Immature natural killer cell (primary cell): ENCODE measurements around the gene PBRM1. TPM values are rescaled to one million over a fixed set of nuclear protein-coding genes. Genes with fewer than 3 reads are reported as not detected.

Experiments
- DNase-seq, 3 donors: peaks; one replicate each; pipeline ENCODE4 v3.0.0; 2022; ENCODE audit warnings: mixed read lengths in 1 of 3
- H3K27ac Mint-ChIP-seq, 6 donors: one replicate each; pipeline ENCODE4 v1.8.0; 2020; ENCODE audit warnings: mixed read lengths in 6 of 6, mild to moderate bottlenecking in 5 of 6, inconsistent platforms in 4 of 6, moderate library complexity in 3 of 6
- H3K27me3 Mint-ChIP-seq, 3 donors: one replicate each; pipeline ENCODE4 v1.8.0; 2020 to 2021; ENCODE audit warnings: low read depth in 3 of 3, mild to moderate bottlenecking in 3 of 3, mixed read lengths in 3 of 3, moderate library complexity in 3 of 3, inconsistent platforms in 1 of 3
- H3K36me3 Mint-ChIP-seq, 3 donors: one replicate each; pipeline ENCODE4 v1.8.0; 2020; ENCODE audit warnings: mixed read lengths in 3 of 3, inconsistent platforms in 2 of 3, mild to moderate bottlenecking in 2 of 3
- H3K4me1 Mint-ChIP-seq, 2 donors: one replicate each; pipeline ENCODE4 v1.8.0; 2020; ENCODE audit warnings: inconsistent platforms in 2 of 2, mild to moderate bottlenecking in 2 of 2, mixed read lengths in 2 of 2, moderate library complexity in 1 of 2
- H3K4me3 Mint-ChIP-seq, 5 donors: one replicate each; pipeline ENCODE4 v1.8.0; 2020; ENCODE audit warnings: mild to moderate bottlenecking in 5 of 5, mixed read lengths in 5 of 5, inconsistent platforms in 3 of 5, moderate library complexity in 3 of 5
- H3K9me3 Mint-ChIP-seq, 6 donors: one replicate each; pipeline ENCODE4 v1.8.0; 2020; ENCODE audit warnings: mild to moderate bottlenecking in 6 of 6, mixed read lengths in 6 of 6, inconsistent platforms in 4 of 6, moderate library complexity in 3 of 6
- polyA plus RNA-seq, 3 donors: library from polyadenylated mRNA; unstranded; fragments of 300-500 nt; fragmentation: Illumina TruSeq; gene quantifications; one replicate each; pipeline ENCODE4 v1.2.3, GENCODE V29; 2021

PBRM1 gene
- polyA plus RNA-seq, 3 donors from 2014 or later, result 52.4 to 116 (median 66.4) TPM

DNA sequence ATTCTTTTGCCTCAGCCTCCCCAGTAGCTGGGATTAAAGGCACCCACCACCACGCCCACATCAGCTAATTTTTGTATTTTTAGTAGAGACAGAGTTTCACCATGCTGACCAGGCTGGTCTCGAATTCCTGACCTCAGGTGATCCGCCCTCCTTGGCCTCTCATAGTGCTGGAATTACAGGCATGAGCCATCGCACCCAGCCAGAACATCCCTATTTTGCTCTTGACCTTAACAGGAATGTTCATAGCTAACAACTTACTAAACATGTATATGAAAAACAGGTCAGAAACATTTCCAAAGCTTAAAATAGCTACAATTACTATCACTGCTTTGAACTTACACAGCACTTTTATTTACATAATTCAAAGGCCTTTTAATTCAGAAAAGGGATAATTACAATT is 115.6 kb downstream of the PBRM1 start:
- H3K9me3 Mint-ChIP-seq, result no peaks in the 10 kb centered on the region
- peaks cover 7 to 28% (median 8%) of the 10 kb centered on the region in 3 donors for H3K36me3 Mint-ChIP-seq
- no peaks in the 10 kb centered on the region for H3K4me1 Mint-ChIP-seq
- H3K27me3 Mint-ChIP-seq, result no peaks in the 10 kb centered on the region
- no peak overlapping the region for H3K4me3 Mint-ChIP-seq
- H3K27ac Mint-ChIP-seq, result peak overlapping the region in 1 of 6 donors; percentile 14
- DNase-seq, result no peak

DNA sequence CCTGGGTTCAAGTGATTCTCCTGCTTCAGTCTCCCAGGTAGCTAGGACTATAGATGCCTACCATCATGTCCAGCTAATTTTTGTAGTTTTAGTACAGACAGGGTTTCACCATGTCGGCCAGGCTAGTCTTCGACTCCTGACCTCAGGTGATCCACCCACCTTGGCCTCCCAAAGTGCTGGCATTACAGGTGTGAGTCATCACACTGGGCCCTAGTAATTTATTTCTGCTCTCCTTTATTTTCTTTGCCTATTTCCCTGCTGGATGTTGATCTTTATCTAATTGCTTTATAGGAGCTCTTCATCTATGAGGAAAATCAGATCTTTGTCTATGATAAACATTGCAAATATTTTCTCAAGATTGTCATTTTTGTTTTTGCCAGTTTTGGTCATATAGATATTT is 117.6 kb downstream of the PBRM1 start:
- no peak for DNase-seq
- peaks cover 5 to 22% (median 6%) of the 10 kb centered on the region in 3 donors for H3K36me3 Mint-ChIP-seq
- H3K4me3 Mint-ChIP-seq, result no peak overlapping the region
- H3K4me1 Mint-ChIP-seq, result no peaks in the 10 kb centered on the region
- H3K27me3 Mint-ChIP-seq, result no peaks in the 10 kb centered on the region
- no peaks in the 10 kb centered on the region for H3K9me3 Mint-ChIP-seq
- peak overlapping the region in 2 of 6 donors; percentile 13 to 57 for H3K27ac Mint-ChIP-seq

GRCh38 chr3:52563984-52564383 is 121.7 kb downstream of the PBRM1 start:
- H3K4me1 Mint-ChIP-seq, result no peaks in the 10 kb centered on the region
- no peaks in the 10 kb centered on the region for H3K9me3 Mint-ChIP-seq
- H3K36me3 Mint-ChIP-seq, result peaks cover 20 to 42% (median 24%) of the 10 kb centered on the region in 3 donors
- H3K27me3 Mint-ChIP-seq, result no peaks in the 10 kb centered on the region
- DNase-seq, result no peak
- H3K4me3 Mint-ChIP-seq, result no peak overlapping the region
- H3K27ac Mint-ChIP-seq, result no peak overlapping the region

DNA sequence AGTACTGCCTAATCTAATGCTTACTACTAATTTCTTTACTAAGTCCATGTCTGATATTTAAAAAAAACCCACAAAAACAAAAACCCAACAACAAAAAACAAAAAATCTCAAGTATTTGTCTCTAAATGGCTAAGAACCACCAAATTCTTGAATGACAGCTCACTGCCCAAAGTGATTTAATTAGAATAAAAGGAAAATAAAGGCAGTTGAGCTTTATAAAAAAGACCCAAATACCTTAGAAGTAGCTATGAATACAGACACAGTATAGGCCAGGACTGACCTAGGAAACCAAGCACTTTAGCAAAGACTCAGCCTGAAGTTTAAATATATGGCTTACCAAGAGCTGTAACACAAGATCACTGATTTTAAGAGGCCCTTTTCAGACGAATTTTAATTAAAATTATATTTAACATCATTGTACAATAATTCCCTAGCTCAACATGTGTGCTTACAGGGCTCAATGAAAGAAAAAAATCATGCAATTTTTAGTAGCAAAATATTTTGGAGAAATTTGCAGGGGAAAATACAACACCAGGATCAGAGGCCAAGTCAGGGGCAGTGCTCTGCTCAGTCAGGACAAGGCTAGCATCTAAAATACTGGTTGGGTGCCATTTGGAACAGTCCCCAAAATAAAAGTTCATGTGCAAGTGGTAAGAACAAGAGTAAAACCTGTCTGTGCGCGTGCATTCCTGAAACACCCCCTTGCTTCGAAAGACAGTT is 124.5 kb downstream of the PBRM1 start:
- Mint-ChIP-seq H3K27ac (no peak overlapping the region), H3K27me3 (no peaks in the 10 kb centered on the region)

GRCh38 chr3:52558436-52558835 is 127.3 kb downstream of the PBRM1 start:
- Mint-ChIP-seq H3K27me3 (no peaks in the 10 kb centered on the region), H3K9me3 (no peaks in the 10 kb centered on the region)

More for the DNA sequence above, 124.5 kb downstream of the PBRM1 start:
- Mint-ChIP-seq H3K4me3 (no peak overlapping the region), H3K9me3 (no peaks in the 10 kb centered on the region), H3K36me3 (peaks cover 24 to 33% (median 24%) of the 10 kb centered on the region in 3 donors), H3K4me1 (no peaks in the 10 kb centered on the region)
- no peak for DNase-seq

DNA sequence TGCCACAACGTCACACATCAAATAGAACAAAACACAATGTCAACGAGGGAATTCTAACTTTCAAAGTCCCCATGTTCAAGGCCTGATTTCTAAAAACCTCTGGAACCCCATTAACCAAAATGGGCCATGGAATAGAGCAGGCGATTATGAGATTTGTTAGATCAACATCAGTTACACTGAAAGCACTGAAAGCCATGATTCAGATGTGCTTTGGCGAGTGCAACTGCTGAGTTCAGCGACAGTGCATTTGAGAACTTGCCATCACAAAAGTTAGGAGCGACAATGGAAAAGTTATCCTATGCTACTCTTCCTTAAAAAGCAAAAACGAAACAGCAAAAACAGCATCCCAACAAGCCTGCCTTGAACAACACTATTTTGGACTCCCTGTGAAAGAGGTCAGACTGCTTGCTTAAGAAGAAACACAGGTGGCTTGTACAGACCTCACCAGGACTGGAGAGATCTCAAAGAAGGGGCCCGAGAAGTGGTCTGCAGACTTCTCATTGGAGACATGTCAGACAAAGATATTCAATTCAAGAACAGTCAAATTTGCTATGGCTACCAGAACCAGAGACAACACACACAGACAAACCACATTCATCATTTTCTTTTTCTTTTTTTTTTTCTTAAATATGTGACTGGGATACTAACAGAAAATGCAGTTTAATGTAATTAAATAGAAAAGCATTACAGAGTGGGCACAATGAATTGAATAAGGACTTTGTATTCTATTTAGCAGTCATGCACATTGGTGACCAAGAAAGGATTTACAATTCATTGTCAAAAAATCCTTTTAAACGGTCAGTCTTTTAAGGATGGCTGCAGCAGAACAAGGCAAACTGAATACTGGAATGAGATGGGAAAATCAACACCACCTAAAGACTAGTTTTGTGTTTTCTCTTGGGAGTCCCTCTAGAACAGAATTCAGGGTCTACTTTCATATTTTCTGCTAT is 128.4 kb downstream of the PBRM1 start:
- no peaks in the 10 kb centered on the region for H3K27me3 Mint-ChIP-seq
- no peaks in the 10 kb centered on the region for H3K9me3 Mint-ChIP-seq
- no peak overlapping the region for H3K27ac Mint-ChIP-seq
- H3K4me1 Mint-ChIP-seq, result no peaks in the 10 kb centered on the region
- H3K4me3 Mint-ChIP-seq, result no peak overlapping the region
- no peak for DNase-seq
- peaks cover 16 to 28% (median 22%) of the 10 kb centered on the region in 3 donors for H3K36me3 Mint-ChIP-seq

More at GRCh38 chr3:52558436-52558835, 127.3 kb downstream of the PBRM1 start:
- no peak for DNase-seq
- Mint-ChIP-seq H3K36me3 (peaks cover 25 to 36% (median 25%) of the 10 kb centered on the region in 3 donors), H3K4me1 (no peaks in the 10 kb centered on the region), H3K27ac (peak overlapping the region in 1 of 6 donors; percentile 45), H3K4me3 (no peak overlapping the region)

- no peaks in the 10 kb centered on the region for H3K27me3 Mint-ChIP-seq
- H3K4me1 Mint-ChIP-seq, result no peaks in the 10 kb centered on the region
- DNase-seq, result no peak
- no peak overlapping the region for H3K27ac Mint-ChIP-seq
- peaks cover 12 to 15% (median 12%) of the 10 kb centered on the region in 3 donors for H3K36me3 Mint-ChIP-seq
- H3K4me3 Mint-ChIP-seq, result no peak overlapping the region
- no peaks in the 10 kb centered on the region for H3K9me3 Mint-ChIP-seq
Measured at GRCh38 chr3:52555056-52555455, 130.7 kb downstream of the PBRM1 start.

DNA sequence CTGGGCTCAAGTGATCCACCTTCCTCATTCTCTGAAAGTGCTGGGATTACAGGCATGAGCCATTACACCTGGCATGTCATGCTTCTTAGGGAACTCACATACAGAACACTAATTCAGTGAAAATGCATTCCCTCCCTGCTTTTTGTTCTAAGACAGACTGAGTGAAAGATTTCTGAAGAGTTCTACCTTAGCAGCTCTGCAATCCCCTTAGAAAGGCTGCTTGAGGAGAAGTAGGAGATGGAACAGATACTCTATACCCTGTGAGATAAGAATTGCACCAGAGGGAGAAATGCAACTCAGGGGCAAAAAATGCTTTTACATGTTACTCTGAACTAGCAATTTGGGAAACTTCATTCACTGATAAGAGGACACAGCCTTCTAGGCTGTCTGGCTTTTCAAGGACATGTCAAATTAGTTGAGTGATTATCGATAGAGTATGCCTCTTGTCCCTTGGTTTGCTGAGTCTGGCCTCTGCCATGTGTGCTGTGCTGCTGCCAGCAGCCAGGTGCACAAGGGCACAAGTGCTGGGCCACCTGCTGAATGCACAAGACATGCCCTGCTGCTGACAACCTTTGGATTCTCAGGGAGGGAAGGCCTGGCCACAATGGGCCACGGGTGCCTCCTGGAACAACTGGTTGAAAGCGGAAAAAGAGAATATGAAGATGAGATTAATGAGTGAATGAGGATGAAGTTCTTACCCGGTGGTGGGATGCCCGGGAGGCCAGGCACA is 131.5 kb downstream of the PBRM1 start:
- peaks cover 9 to 14% (median 9%) of the 10 kb centered on the region in 3 donors for H3K36me3 Mint-ChIP-seq
- H3K27me3 Mint-ChIP-seq, result no peaks in the 10 kb centered on the region
- no peaks in the 10 kb centered on the region for H3K9me3 Mint-ChIP-seq
- no peaks in the 10 kb centered on the region for H3K4me1 Mint-ChIP-seq
- no peak for DNase-seq
- H3K27ac Mint-ChIP-seq, result no peak overlapping the region
- H3K4me3 Mint-ChIP-seq, result no peak overlapping the region

DNA sequence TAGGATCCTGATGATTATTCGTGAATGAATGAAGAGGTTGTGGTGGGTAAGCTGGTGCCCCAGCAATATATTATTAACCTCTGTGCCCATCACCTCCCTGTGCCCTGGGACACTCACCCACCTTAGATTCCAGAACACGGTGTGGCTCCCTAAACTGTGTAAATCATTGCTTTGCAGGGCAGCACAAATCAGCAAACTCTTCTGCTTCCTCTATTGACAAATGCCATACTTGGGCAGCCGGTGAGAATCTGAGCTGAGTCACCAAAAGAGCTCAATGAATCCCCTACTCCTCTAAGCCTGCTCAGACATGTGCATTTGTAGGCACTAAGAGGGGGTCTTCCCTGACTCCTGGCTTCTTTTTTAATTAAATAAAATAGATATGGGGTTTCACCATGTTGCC is 133.6 kb downstream of the PBRM1 start:
- Mint-ChIP-seq H3K36me3 (peaks cover 10 to 21% (median 12%) of the 10 kb centered on the region in 3 donors), H3K4me1 (no peaks in the 10 kb centered on the region), H3K27ac (peak overlapping the region in 2 of 6 donors; percentile 43 to 49), H3K27me3 (no peaks in the 10 kb centered on the region), H3K4me3 (no peak overlapping the region), H3K9me3 (no peaks in the 10 kb centered on the region)
- no peak for DNase-seq

DNA sequence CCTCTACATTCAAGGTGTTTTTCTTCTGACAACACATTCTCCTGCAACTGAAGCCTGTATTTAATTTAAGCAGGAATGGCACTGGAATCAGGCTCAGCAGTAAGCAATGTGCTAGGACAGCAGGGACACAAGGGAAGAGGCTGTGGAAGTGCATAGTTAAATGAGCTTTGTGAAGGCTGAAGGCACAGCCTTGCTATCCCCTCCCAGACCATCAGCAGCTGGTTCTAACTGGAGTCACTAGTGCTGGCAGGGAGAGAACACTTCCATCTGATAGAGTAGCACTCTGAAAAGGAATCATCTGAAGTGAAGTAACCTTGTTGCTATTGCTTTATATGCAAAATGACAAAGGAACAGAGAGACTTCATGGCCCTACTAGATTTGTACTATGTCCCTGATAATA is 134.6 kb downstream of the PBRM1 start:
- no peaks in the 10 kb centered on the region for H3K27me3 Mint-ChIP-seq
- peaks cover 10 to 24% (median 14%) of the 10 kb centered on the region in 3 donors for H3K36me3 Mint-ChIP-seq
- H3K27ac Mint-ChIP-seq, result peak overlapping the region in 1 of 6 donors; percentile 23
- no peak for DNase-seq
- H3K4me1 Mint-ChIP-seq, result no peaks in the 10 kb centered on the region
- no peaks in the 10 kb centered on the region for H3K9me3 Mint-ChIP-seq
- no peak overlapping the region for H3K4me3 Mint-ChIP-seq

DNA sequence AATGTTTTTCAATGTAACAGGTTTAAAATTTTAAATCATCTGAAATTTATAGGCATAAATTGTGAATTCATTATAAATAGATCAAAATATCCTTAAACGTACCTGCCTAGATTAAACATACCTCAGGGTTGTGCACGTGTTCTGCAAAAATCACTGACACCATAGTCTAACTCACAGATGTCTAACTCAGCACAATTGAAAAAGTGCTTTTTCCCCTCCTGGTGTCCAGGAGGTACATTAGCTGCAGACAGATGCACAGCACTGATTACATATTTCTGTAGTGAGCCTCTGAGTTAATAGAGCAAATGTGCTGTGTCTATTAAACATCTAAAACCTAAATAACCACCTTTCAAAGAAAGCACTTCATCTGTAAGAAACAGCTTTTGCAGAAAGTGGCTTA is 138.6 kb downstream of the PBRM1 start:
- Mint-ChIP-seq H3K4me3 (no peak overlapping the region), H3K4me1 (no peaks in the 10 kb centered on the region), H3K9me3 (no peaks in the 10 kb centered on the region), H3K27me3 (no peaks in the 10 kb centered on the region), H3K27ac (peak overlapping the region in 1 of 6 donors; percentile 8), H3K36me3 (peaks cover 8 to 19% (median 11%) of the 10 kb centered on the region in 3 donors)
- DNase-seq, result no peak

DNA sequence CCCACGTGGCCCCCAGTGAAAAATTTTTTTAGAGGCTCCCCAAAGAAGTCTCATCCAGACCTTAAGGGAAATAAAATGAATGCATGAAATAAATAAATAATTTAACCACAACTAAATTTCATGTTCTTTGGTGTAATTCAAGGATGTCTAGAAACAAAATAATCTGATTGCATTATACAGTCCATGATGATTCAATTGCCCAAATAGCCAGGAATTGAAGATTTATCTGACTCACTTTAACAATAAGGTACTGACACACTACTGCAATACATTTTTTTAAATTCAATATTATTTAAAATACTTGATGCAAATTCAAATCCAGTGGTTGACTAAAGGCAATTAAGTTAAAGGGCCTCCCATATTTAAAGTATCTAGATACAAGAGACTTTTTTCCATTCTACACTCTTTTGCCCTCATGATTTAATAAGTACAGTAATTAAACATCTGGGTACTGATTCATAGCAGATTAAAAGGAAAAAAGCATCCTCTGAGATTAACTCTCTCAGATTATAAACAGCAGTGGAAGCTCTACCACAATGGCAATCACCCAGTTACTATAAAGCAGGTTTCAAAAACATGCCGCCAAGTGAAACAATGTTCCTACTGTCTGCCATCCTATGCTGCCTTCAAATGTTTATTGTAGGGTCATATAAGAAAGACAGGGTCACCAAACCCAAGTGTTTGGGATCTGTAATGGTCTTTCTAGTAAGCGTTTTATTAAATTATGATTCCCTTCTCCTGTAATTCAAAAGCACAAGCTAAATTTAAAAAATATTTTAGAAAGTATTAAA is 139.4 kb downstream of the PBRM1 start:
- Mint-ChIP-seq H3K4me1 (peaks cover 1 to 3% of the 10 kb centered on the region in 2 donors), H3K27ac (peak overlapping the region in 1 of 6 donors; percentile 35), H3K9me3 (no peaks in the 10 kb centered on the region), H3K27me3 (no peaks in the 10 kb centered on the region), H3K4me3 (no peak overlapping the region), H3K36me3 (peaks cover 5 to 19% (median 8%) of the 10 kb centered on the region in 3 donors)
- no peak for DNase-seq

- no peak for DNase-seq
- Mint-ChIP-seq H3K27me3 (no peaks in the 10 kb centered on the region), H3K27ac (peak overlapping the region in 1 of 6 donors; percentile 51), H3K9me3 (no peaks in the 10 kb centered on the region), H3K36me3 (peaks cover 5 to 19% (median 8%) of the 10 kb centered on the region in 3 donors), H3K4me3 (no peak overlapping the region), H3K4me1 (peaks cover 1 to 12% of the 10 kb centered on the region in 2 donors)
Measured at GRCh38 chr3:52544937-52545336, 140.8 kb downstream of the PBRM1 start.
